Testis (tissue), 3 donors: Measurements from ENCODE around the gene OBSCN. TPM values are rescaled to one million over a fixed set of nuclear protein-coding genes. Genes with fewer than 3 reads are reported as not detected.

Experiments
- DNase-seq: peaks from one replicate; pipeline ENCODE4 v3.0.0-alpha.2; 2019
- H3K27ac ChIP-seq, 2 donors: fragments of 200-600 bp; sonication (generic); one replicate each; pipeline ENCODE4 v1.5.1; 2019
- H3K27me3 ChIP-seq: fragments of 200-600 bp; sonication (generic); one replicate; pipeline ENCODE4 v1.5.1; 2019
- H3K36me3 ChIP-seq: fragments of 200-600 bp; sonication (generic); one replicate; pipeline ENCODE4 v1.5.1; 2017; ENCODE audit warnings: low read depth; ENCODE audit errors: missing control alignments
- H3K4me1 ChIP-seq: fragments of 200-600 bp; sonication (generic); one replicate; pipeline ENCODE4 v1.5.1; 2019
- H3K4me3 ChIP-seq, 2 donors: fragments of 200-600 bp; sonication (generic); one replicate each; pipeline ENCODE4 v1.5.1; 2017 to 2019
- H3K9me3 ChIP-seq: fragments of 200-600 bp; sonication (generic); one replicate; pipeline ENCODE4 v1.5.1; 2017
- POLR2A ChIP-seq: fragments of 450-650 bp; IDR thresholded peaks from one replicate; pipeline ENCODE4 v1.6.1; 2017; ENCODE audit warnings: antibody characterized with exemption, mild to moderate bottlenecking, moderate library complexity
- WGBS, 2 donors: methylation state at CpG; one replicate each; pipeline ENCODE4 v1.1.5; 2018; 5-methylcytosine and 5-hydroxymethylcytosine counted together
- intact Hi-C: fragments of 100-400 bp; cut with DNase I; formaldehyde crosslinking; loops from one replicate; pipeline ENCODE4 v1.15.1; 2023; ENCODE audit warnings: low total_unique reads
- polyA plus RNA-seq: library from polyadenylated mRNA; stranded (reverse); fragments of 350-450 nt; fragmentation: Illumina TruSeq; extraction: RNeasy Lipid Tissue Mini Kit (QIAGEN cat#74804); gene quantifications from one replicate; pipeline ENCODE4 v1.2.3, GENCODE V29; 2014; ENCODE audit warnings: low read depth, low replicate concordance; ENCODE audit not compliant: insufficient read depth
- total RNA-seq, 2 donors: library from RNA; depleted of rRNA; stranded (reverse); fragments of >200 nt; gene quantifications; one replicate each; pipeline ENCODE4 v1.2.3, GENCODE V29; 2016
- TF ChIP-seq, protein P1 (sequence below), 3 experiments: fragments of 450-650 bp in 2 of 3; fragments of 200-600 bp in 1 of 3; sonication (generic) in 1 of 3; IDR thresholded peaks; one replicate each; pipeline ENCODE4 v1.5.1; 2016 to 2019; ENCODE audit warnings: antibody characterized with exemption in 3 of 3, mild to moderate bottlenecking in 2 of 3, moderate library complexity in 1 of 3

OBSCN gene
- total and polyA plus RNA-seq, 3 donors from 2014 or later, result 8.3 to 30.0 (median 28.6) TPM

DNA sequence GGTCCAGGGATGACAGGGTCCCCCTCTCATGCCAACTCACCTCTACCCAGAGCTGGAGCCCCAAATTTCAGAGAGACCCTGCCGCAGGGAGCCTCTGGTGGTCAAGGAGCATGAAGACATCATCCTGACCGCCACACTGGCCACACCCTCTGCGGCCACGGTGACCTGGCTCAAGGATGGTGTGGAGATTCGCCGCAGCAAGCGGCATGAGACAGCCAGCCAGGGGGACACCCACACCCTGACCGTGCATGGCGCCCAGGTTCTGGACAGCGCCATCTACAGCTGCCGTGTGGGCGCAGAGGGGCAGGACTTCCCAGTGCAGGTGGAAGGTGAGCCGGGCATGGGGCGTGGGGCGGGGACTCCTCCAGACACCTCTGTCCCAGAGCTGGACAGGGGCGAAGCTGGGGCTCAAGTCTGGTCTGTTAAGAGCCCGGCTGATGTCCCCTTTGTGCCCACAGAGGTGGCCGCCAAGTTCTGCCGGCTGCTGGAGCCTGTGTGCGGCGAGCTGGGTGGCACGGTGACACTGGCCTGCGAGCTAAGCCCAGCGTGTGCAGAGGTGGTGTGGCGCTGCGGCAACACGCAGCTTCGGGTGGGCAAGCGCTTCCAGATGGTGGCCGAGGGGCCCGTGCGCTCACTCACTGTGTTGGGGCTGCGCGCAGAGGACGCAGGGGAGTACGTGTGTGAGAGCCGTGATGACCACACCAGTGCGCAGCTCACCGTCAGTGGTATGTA is 66.0 kb downstream of the OBSCN start:
- WGBS, 2 donors, result 93 to 100% methylated on average over 3 to 39 of the region's 39 CpGs
- intact Hi-C loops, result no loop called here
- H3K4me3 ChIP-seq, result no peak overlapping the region
- no peaks in the 10 kb centered on the region for H3K27me3 ChIP-seq
- no peaks in the 10 kb centered on the region for H3K4me1 ChIP-seq
- TF ChIP-seq, protein P1, sequence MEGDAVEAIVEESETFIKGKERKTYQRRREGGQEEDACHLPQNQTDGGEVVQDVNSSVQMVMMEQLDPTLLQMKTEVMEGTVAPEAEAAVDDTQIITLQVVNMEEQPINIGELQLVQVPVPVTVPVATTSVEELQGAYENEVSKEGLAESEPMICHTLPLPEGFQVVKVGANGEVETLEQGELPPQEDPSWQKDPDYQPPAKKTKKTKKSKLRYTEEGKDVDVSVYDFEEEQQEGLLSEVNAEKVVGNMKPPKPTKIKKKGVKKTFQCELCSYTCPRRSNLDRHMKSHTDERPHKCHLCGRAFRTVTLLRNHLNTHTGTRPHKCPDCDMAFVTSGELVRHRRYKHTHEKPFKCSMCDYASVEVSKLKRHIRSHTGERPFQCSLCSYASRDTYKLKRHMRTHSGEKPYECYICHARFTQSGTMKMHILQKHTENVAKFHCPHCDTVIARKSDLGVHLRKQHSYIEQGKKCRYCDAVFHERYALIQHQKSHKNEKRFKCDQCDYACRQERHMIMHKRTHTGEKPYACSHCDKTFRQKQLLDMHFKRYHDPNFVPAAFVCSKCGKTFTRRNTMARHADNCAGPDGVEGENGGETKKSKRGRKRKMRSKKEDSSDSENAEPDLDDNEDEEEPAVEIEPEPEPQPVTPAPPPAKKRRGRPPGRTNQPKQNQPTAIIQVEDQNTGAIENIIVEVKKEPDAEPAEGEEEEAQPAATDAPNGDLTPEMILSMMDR (IDR thresholded peaks at IDR 0.05), result no peak
- no peak for TF ChIP-seq POLR2A
- no peaks in the 10 kb centered on the region for H3K9me3 ChIP-seq
- H3K27ac ChIP-seq, result no peak overlapping the region
- DNase-seq, result no peak
- no peaks in the 10 kb centered on the region for H3K36me3 ChIP-seq

DNA sequence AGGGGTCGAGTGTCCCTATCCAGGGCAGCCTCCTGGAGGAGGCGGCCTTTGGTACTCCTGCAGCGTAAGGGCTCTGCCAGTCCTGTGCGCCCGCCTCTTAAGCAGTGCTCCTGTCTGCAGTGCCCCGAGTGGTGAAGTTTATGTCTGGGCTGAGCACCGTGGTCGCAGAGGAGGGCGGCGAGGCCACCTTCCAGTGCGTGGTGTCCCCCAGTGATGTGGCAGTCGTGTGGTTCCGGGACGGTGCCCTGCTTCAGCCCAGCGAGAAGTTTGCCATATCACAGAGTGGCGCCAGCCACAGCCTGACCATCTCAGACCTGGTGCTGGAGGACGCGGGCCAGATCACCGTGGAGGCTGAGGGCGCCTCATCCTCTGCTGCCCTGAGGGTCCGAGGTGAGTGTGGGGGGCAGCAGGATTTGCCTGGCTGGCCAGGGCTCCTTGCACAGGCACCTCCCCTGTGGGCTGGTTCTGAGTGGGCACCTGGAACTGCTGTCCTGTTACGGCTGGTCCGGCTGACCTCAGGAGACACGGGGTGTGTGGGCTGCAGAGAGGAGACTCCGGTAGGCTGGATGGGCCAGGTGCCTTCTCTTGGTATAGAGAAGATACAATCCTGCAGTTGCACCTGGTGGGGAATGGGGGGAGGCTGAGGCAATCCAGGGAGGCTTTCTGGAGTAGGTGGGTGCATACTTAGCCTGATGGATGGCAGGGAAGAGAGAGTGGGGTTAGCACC is 66.8 kb downstream of the OBSCN start:
- no peaks in the 10 kb centered on the region for H3K36me3 ChIP-seq
- no peak for DNase-seq
- no peak overlapping the region for H3K4me3 ChIP-seq
- H3K27me3 ChIP-seq, result no peaks in the 10 kb centered on the region
- no peaks in the 10 kb centered on the region for H3K9me3 ChIP-seq
- no peaks in the 10 kb centered on the region for H3K4me1 ChIP-seq
- TF ChIP-seq POLR2A, result no peak
- TF ChIP-seq, protein P1 (IDR thresholded peaks at IDR 0.05), result no peak
- no peak overlapping the region for H3K27ac ChIP-seq
- 93 to 100% methylated on average over 5 to 21 of the region's 25 CpGs for WGBS, 2 donors
- intact Hi-C loops, result no loop called here

DNA sequence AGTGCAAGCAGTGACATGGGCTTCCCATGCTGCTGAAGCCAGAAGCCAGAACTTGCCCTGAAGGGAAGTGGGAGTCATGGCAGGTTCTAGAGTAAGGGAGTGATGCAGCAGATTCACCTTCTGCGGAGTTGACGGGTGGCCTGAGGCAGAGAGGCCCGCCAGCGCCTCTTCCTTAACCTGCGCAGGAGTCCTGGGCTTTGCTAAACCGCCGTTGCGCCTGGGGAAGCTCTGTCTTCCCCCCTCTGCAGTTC is 67.3 kb downstream of the OBSCN start:
- Histone ChIP-seq H3K27me3 (no peaks in the 10 kb centered on the region), H3K27ac (peak overlapping the region; percentile 68 to 80), H3K4me3 (peak overlapping the region; percentile 51 to 76), H3K4me1 (no peaks in the 10 kb centered on the region), H3K36me3 (no peaks in the 10 kb centered on the region), H3K9me3 (no peaks in the 10 kb centered on the region)
- no peak for TF ChIP-seq POLR2A
- TF ChIP-seq, protein P1 (IDR thresholded peaks at IDR 0.05), result no peak
- WGBS, 2 donors, result 25 to 38% methylated on average over 8 of the region's 8 CpGs
- no peak for DNase-seq
- intact Hi-C loops, result no loop called here

DNA sequence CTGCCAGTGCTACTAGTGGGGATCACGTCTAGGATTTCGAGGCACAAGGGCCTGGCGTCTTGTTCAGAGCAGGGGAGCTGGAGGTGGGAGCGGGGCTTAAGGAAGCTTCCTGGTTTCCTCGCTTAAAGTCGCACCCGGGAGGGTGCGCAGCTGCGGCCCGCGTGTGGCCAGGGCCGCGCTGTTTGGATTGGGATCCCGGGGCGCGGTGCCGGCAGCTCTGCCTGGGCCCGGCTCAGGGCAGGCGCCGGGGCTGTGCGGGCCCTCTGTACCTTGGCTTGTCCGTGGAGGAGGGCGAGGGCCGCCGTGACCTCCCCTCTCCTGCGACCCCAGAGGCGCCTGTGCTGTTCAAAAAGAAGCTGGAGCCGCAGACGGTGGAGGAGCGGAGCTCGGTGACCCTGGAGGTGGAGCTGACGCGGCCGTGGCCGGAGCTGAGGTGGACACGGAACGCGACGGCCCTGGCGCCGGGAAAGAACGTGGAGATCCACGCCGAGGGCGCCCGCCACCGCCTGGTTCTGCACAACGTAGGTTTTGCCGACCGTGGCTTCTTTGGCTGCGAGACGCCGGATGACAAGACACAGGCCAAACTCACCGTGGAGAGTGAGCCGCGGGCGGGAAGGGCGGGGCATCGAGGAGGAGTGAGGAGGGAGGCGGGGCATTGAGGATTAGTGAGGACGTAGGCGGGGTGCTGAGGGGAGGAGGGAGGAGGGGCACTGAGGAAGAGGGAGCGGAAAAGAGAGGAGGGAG is 67.8 kb downstream of the OBSCN start:
- H3K4me1 ChIP-seq, result no peaks in the 10 kb centered on the region
- no peaks in the 10 kb centered on the region for H3K9me3 ChIP-seq
- DNase-seq, result peak; percentile 93
- WGBS, 2 donors, result 0 to 1% methylated on average over 36 to 53 of the region's 63 CpGs
- intact Hi-C loops, result no loop called here
- peak overlapping the region; percentile 51 to 76 for H3K4me3 ChIP-seq
- H3K36me3 ChIP-seq, result no peaks in the 10 kb centered on the region
- TF ChIP-seq, protein P1 (IDR thresholded peaks at IDR 0.05), result no peak
- TF ChIP-seq POLR2A, result no peak
- no peaks in the 10 kb centered on the region for H3K27me3 ChIP-seq
- H3K27ac ChIP-seq, result peak overlapping the region; percentile 68 to 80
